Astrocyte of the hippocampus (primary cell): Measurements from ENCODE around the gene MAD2L2.

Source experiments
- DNase-seq: peaks from one replicate; pipeline ENCODE4 v3.0.0; 2011; ENCODE audit warnings: low read depth, low spot score

The MAD2L2 gene

GRCh38 chr1:11682287-11682771, 1.4 kb upstream of the MAD2L2 start:
- no peak for DNase-seq

DNA sequence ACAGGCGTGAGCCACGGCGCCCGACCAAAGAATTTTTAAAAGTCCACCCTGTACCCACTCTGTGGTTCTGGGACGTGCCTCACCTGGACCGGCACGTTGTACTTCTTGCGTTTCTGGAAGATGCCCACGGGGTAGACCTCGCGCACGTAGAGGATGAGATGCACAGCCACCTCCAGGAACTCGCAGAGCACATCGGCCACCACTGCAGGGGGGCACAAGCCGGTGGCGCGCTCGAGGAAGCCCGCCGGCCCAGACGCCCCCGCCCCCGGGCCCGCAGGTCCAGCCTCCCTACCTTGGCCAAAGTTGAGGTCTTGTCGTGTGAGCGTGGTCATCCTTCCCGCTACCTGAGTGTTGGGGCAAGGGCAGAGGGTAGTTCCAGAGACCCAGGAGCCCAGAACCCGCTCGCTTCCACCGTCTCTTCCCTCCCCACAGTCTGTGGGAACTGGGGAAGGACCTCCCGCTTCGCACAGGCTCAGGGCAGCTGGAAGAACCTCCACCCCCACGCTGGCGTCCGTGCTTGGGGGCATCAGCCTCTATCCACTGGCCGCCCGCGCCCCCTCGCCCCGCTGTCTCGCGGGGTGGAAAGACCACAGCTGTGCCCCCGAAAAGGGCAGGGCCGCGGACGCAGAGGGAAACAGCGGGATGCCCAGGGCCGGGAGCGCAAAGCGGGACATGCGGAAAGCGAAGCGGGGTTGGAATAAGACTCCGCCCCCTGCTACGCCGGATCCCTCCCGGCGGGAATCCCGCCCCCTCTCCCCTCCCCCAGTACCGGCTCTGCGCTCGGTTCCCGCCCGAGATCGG, 478 bp downstream of the MAD2L2 start:
- no peak for DNase-seq

- no peak for DNase-seq
Observed at GRCh38 chr1:11678442-11678841, 2.5 kb downstream of the MAD2L2 start.

GRCh38 chr1:11676386-11677103, 4.4 kb downstream of the MAD2L2 start:
- no peak for DNase-seq

DNA sequence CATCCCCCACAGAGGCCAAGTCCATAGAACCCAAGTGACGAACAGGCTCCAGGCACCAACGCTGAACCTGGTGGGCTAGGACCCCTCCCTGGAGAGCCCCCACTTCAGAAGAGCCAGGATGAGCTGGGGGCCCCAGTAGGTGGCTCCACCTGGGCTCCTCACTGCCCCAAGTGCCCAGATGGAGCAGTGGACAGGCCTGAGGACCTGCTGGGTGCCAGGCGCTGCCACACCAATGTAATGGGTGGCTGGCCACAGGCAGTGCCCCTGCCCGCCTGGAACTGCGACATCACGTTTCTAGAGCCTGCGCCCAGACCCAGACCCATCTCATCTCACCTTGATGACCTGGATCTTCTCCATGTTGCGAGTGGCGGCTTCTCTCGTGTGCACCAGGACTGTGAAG, 5.6 kb downstream of the MAD2L2 start:
- no peak for DNase-seq

DNA sequence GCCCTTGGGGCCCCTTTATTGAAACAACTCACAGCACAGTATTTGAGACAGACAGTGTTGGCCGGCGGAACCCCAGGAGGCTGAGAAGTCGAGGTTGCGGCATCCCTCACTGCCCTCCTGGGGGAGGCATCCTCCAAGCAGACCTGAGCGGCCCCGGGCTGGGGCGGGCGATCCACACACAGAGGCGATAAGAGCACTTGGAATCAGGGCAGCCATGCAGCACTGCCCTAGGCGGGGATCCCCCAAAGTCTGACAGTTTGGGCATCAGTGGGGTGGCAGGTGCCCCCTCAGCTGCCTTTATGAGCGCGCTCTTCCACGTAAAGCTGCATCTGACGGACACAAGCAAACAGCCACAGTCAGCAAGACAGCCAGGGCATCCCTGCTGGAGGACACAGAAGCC, 6.5 kb downstream of the MAD2L2 start:
- DNase-seq: no peak

DNA sequence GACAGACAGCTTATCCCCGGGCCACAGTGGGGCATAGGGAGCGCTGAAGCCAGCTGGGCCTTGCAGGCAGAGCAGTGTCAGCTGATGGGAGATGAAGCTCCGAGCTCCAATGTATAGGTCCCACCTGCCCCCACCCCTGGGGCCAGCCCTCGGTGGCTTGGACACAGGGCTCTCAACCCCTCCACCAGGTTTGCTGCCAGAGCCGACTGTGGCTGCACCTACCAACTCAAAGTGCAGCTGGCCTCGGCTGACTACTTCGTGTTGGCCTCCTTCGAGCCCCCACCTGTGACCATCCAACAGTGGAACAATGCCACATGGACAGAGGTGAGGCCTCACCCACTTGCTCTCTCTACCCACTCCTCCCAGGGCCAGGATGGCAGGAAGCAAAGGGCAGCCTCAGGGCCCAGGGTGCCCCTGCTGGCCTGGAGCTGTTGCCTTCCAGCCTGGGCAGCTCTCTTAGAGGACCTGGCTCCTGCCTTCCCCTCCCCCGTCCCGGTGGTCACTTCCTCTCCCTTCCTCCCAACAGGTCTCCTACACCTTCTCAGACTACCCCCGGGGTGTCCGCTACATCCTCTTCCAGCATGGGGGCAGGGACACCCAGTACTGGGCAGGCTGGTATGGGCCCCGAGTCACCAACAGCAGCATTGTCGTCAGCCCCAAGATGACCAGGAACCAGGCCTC, 7.7 kb downstream of the MAD2L2 start:
- DNase-seq: no peak

- no peak for DNase-seq
Observed at GRCh38 chr1:11671544-11672286, 9.2 kb downstream of the MAD2L2 start.

GRCh38 chr1:11671205-11671543, 9.8 kb downstream of the MAD2L2 start:
- no peak for DNase-seq

- DNase-seq: no peak
Observed at GRCh38 chr1:11670747-11671146, 10.2 kb downstream of the MAD2L2 start.

GRCh38 chr1:11668516-11668915, 12.4 kb downstream of the MAD2L2 start:
- no peak for DNase-seq

DNA sequence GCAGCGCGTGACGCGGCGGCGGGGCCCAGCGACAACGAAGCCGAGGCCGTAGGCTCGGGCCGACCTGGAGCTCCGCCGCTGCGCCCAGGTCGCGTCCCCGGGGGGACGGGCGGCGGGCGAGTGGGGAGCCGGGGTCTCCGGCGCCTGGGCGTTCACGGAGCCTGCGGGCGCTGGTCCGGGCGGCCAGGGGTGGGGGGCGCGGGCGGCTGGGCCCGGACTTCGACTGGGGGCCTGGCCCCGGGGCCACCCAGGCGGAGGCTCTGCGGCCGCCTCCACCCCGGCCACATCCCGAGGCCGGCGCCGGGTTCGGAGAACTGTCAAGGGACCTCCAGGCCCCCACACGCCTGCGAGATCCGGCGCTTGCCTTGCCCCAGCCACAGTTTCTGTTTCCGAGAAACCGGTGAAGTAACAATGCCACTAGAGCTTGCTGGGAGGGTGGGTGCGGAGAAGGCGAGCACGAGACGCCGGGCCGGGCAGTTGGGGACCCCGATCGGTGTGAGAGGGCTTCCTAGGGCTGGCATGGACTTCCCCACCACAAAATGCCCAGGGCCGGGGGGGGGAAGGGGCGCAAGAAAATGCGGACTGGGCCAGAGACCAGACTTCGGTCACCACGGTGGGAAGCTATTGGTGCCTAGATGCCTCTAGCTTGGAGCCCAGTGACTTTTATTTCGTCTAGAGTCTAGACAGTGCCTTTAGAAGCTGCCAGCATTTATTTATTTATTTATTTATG, 16.4 kb downstream of the MAD2L2 start:
- peak; percentile 62 for DNase-seq

GRCh38 chr1:11661103-11661502, 19.8 kb downstream of the MAD2L2 start:
- DNase-seq: no peak

DNA sequence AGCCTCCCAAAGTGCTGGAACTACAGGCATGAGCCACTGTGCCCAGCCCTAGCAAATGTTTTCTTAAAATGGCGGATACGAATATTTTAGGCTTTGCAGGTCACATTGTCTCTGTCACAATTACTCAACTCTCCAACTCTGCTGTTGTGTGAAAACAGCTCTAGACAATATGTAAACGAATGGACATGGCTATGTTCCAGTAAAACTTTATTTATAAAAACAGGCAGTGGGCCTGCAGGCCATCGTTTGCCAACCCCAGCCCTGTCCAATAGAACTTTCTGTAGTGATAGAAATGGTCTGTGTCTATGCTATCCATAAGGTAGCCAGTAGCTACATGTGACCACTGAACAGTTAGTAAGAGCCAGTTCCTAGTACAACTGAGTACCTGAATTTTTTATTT, 21.2 kb downstream of the MAD2L2 start:
- no peak for DNase-seq

DNA sequence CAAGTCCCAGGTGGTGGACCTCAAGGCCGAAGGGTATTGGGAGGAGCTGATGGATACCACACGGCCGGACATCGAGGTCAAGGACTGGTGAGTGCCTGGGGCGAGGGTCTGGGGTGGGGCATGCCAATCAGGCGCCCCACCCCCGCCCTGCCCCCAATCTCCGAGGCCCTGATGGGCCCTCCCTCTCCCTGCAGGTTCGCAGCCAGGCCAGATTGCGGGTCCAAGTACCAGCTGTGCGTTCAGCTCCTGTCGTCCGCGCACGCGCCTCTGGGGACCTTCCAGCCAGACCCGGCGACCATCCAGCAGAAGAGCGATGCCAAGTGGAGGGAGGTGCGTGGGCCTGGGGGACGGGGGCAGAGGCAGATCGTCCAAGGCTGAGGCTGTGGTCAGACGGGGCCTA, 22.4 kb downstream of the MAD2L2 start:
- no peak for DNase-seq

GRCh38 chr1:11657654-11658053, 23.3 kb downstream of the MAD2L2 start:
- DNase-seq: no peak

- no peak for DNase-seq
Observed at GRCh38 chr1:11654939-11655808, 25.8 kb downstream of the MAD2L2 start.

DNA sequence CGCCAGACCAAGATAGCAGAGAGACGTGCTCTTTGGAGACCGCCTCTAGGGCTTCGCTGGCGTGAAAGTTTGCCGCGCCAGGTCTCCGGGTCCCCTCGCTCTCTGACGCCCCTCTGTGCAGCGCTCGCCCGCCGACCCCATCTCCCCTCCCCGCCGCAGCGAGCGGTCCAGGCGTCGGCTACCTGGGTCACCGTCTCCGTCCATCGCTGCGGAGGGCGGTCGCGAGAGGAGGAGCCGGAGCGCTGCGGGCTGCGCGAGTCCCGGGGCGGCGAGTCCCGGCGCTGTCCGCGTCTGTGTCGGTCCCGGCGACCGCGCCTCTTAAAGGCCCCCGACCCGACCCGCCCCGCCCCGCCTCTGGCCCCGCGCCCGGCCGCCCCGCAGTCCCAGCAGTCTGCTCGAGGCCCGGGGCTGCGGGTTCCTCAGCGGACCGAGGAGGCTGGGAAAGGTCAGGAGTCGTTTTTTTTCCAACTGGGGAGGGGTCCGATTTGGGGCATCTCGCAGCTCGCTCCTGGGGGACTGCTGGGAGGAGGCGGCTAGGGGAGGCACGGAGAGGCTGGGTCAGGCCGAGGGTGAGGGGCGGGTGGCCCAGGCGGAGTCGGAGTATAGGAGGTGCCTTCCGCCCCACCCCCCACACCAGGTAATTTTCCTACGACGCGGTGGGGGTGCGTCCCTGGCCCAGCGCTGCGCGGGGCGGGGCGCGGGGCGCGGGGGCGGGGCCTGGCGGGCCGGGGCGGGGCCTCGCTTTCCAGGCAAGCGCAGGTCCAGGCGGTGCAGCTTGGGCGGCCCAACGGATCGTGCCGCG, 26.6 kb downstream of the MAD2L2 start, which contains the start of the genes FBXO2 and FBXO44:
Gene FBXO2, minus strand, starts transcription at position 293 of the 802 bp plus-strand sequence. Its CDS starts 89 bp downstream, at position 204.
Gene FBXO44, plus strand, starts transcription at position 741 of the 802 bp plus-strand sequence. CDS start 959 bp downstream, outside the sequence.
- DNase-seq: peak; percentile 55

- no peak for DNase-seq
Observed at GRCh38 chr1:11653861-11654136, 27.1 kb downstream of the MAD2L2 start.
